Amygdala (tissue), 56 donors: ENCODE data around the gene OGDH.

ENCODE experiments used
- DNase-seq, 56 donors: peaks; one replicate each; lab custom pipeline; 2025; lab: John Stamatoyannopoulos, UW

The OGDH gene

DNA sequence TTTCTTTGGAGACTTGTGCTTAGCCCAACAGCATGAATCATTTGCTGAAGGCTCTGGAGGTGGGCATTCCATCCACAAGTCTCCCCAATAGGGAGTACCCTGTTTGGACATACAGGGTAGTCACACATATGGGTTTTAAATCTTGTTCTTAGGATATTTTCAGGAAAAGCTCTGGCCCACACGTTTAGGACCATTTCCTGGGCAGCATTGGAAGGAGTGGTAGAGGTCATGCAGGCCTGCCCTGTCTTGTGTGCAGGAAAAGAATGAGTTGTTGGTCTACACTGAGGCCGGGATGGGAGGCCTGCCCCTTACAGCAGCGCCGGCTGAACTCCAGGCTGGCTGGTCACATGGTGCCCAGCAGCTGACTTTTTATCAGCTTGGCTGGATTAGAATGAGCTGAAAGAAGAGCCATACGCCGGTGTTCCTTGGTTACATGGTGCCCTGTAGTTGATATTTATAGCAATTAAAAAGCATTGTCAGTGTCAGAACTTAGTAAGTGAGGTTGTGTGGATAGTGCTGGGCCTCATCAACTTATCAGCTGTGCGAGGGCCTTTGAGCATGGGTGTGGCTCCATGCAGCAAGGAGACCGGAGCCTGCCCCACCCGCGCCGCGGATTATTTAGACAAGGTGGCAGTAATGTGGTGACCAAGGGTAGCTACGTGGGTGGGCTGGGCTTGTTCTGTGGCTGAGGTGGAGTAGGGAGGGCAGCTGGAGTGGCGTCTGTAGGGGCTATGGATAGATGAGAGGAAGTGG is 28.6 kb downstream of the OGDH start:
- DNase-seq, result peak in 7 of 56 donors; percentile 15 to 48 (median 27)

GRCh38 chr7:44636041-44636584 is 29.7 kb downstream of the OGDH start:
- DNase-seq, result no peak

GRCh38 chr7:44636926-44637325 is 30.5 kb downstream of the OGDH start:
- DNase-seq, result no peak

- DNase-seq, result peak in 1 of 56 donors; percentile 19
Observed at GRCh38 chr7:44637788-44638594, 31.6 kb downstream of the OGDH start.

GRCh38 chr7:44638611-44639557 is 32.5 kb downstream of the OGDH start:
- DNase-seq, result peak in 3 of 56 donors; percentile 28 to 50 (median 31)

- DNase-seq, result peak in 16 of 56 donors; percentile 13 to 77 (median 36)
Observed at GRCh38 chr7:44639671-44640321, 33.4 kb downstream of the OGDH start.

DNA sequence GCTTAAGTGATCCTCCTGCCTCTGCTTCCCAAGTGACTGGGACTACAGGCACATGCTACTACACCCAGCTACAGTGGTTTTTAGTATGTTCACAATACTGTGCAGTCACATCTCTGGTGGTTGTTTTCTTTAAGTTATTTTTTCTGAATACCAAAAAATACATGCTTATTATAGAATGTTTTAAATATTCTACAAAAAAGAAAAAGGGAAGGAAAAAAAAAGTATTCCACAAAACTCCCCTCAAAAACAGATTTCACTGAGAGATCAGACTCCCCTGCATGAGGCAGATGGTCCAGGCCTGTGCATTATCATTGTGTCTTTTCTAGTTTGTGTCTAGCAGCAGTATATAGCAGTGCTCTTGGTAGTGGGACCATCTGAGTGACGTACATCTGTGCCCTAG is 36.8 kb downstream of the OGDH start:
- no peak for DNase-seq

DNA sequence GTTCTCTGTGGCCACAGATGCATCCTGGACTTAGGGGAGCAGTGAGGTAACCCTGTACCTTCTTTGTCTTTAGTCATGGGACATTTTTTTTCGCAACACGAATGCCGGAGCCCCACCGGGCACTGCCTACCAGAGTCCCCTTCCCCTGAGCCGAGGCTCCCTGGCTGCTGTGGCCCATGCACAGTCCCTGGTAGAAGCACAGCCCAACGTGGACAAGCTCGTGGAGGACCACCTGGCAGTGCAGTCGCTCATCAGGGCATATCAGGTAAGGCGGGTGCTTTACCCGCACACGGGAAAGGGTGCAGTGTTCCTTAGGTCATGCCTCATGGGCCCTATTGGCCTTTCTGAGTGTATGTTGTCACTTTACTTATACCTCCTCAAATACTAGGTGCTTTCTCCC is 38.8 kb downstream of the OGDH start:
- DNase-seq, result no peak

DNA sequence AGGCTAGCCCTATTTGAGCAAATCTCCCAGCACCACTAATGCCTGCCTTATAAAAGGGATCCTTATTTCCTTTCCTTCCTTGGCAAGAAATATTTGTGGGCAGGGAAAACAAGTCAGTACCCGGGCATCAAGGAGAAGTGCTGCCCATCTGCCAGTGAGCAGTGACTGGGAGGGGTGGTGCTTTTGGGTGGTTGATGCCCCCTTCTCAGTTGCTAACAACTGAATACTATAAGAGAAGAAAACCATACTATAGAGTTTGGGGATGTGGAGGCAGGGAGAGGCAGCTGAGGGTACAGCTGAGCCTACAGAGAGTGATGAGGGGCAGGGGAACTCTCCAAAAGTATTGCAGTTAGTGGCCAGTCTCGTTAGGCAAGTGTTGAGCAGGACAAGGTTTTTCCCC is 39.3 kb downstream of the OGDH start:
- DNase-seq, result no peak

DNA sequence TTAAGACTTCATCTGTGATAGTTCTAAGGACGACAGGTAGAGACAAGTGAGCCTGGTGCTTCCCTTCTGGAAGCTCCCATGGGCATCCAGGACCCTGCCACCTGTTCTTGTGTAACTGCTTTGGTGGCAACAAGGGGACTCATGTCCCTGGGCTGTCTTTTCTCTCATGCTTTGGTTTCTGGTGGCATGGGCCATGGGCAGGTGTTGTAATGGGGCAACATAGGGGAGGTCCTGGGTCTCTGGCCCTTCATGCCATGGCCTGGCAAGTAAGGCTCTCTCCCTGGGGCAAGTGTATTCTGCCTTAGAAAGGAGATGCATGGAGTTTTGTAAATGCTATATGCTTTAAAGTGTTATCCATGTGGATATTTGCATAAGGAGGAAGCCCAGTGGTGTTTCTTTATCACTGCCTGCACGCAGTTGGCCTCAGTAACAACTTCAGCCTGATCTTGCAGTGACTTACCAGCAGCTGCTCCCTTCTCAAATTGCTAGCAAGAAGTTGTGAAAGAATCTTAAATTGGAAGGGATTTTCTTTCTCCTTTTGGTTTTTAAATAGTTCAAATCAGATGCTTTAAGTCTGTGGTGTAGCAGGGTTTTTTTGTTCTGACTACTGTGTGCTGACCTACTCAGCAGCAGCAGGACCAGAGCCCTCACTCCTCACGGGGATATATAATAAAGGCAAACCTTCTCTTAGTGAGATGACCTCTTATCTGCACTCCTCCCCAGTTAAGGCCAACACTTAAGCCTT is 39.9 kb downstream of the OGDH start:
- no peak for DNase-seq

DNA sequence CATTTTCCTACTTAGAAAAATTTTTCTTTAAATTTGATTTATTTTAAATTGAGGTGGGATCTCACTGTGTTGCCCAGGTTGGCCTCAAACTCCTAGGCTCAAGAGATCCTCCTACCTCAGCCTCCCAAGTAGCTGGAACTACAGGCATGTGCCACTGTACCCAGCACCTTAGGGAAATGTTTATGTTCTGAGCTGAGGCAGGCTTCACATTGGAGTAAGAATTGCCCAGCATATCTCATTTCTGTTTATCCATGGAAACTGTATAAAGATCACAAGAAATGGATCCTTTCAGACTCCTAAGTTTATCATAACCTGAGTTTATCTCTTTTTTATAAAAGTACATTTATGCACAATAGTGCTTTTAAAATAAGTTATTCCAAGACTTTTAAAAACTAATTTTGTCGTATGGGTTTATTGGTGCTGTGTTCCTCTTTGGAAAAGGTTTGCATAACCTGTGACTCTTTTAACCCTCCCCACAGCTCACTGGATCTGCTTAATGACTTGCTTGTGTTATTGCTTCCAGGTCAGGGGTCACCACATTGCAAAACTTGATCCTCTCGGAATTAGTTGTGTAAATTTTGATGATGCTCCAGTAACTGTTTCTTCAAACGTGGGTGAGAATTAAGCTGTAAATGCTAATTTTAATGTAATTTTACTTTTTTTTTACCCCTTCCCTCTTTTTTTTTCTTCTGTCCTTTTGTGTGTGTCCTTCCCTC is 40.7 kb downstream of the OGDH start:
- no peak for DNase-seq

DNA sequence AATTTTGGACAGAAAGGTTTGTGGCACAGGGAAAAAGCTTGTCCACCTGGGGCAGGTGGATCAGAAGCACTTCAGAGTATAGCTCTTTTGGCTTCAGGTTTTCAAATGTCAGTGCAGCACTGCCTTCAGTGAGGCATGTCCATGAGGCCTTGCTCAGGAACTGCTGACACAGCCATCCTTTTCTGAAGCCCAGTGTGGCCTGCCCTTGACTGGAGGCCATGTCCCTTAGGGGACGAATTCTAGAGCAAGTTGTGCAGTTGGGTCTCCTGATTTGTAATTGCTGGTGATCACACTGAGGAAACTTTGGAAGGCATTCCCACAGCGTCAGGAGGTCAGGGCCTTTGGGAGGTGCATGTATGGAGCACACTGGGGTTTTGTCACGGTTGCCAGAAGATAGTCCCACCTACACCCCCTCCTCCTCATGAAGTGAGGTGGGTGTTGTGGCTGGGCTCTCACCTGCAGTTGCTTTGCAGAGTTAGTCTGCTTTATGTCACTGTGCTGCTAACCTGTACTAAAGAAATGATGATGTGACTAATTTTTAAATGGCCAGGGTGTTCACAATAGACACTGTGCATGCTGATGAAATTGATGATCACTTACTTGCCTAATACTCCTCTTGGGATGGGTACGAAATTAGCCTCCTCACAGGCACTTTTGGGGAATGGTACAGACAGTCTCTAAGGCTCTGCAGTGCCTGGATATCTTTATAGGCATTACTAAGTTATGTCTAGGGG is 41.7 kb downstream of the OGDH start:
- no peak for DNase-seq

DNA sequence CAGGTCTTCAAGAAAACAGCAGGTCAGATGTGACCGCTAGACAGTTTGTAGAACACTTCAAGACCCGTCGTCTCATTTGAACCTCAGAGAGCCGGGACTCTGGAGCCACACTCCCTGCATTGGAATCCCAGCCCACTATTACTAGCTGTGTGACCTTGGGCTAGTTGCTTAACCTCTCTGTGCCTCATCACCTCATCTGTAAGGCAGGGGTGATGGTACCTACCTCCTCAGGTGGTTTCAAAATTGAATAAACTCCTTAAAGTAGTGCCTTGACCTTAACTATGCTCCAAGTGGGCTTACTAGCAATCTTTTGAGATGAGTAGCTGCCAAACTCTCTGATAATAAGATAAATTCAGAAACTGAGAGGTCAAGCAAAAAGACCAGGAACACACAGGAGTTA is 43.8 kb downstream of the OGDH start:
- no peak for DNase-seq

DNA sequence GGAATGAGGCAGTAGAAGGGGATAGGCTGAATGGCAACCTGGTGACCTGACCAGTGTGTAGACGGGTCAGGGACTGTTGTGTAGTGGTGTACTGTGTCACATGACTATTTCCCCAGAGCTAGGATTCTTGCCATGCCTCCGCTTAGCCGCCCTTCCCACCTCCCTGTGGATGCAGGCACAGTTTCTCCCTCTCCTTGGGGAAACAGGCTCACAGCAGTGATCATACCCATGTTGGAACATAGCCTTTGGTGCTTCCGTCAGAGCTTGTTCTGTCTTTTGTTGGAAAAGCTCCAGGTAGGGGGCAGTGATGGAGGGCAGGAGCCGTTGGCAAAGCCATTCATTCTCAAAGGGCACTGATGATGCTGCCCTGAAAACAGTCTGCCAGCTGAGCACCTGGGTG is 44.3 kb downstream of the OGDH start:
- peak in 7 of 56 donors; percentile 12 to 49 (median 17) for DNase-seq

DNA sequence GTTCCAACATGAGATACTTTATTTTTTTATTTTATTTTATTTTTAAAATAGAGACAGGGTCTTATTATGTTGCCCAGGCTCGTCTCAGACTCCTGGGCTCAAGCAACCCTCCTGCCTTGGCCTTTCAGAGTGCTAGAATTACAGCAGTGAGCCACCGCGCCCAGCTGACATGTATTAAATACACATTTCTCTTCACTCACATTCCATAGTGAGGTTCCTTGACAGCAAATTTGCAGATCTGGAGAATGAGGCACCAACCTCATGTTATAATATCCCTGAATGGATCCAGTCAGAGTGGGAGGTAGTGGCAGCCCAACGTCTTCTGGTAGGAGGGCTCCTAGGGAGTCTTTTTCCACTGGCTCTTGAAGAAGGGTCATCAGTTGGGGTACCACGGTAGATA is 46.1 kb downstream of the OGDH start:
- DNase-seq, result no peak

DNA sequence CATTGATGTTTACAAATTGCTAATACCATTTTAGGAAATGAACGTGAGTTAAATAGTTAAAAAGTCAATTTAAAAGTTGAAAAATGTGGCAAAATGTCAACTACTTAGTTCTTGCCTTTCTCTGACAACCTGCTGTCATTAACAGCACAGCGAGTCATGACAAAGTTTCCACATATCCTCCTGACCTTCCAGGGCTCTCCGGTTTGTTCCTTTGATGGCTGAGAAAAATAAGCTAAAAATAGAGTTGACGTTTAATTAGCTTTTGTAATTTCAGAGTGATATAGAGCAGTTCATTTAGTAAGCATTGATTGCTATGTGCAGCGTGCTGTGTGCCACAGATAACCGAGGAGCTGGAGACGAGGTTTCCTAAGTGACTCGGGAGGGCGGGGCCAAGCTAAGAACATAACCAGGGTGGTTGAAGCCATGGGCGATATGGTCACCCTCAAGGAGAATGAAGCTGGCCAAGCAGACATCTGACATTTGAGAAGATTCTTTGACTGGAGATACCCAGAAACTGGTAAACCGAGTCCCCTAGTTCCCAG is 47.9 kb downstream of the OGDH start:
- DNase-seq, result no peak

- no peak for DNase-seq
Observed at GRCh38 chr7:44655341-44655740, 48.9 kb downstream of the OGDH start.

GRCh38 chr7:44658979-44659378 is 52.6 kb downstream of the OGDH start:
- no peak for DNase-seq
